Measurements from ENCODE around the gene C17orf107. TPM values are rescaled to one million over a fixed set of nuclear protein-coding genes. Genes with fewer than 3 reads are reported as not detected.

C17orf107 gene
- total RNA-seq, 4 donors from 2014 or later, result 0.27 to 2.7 (median 0.92) TPM

DNA sequence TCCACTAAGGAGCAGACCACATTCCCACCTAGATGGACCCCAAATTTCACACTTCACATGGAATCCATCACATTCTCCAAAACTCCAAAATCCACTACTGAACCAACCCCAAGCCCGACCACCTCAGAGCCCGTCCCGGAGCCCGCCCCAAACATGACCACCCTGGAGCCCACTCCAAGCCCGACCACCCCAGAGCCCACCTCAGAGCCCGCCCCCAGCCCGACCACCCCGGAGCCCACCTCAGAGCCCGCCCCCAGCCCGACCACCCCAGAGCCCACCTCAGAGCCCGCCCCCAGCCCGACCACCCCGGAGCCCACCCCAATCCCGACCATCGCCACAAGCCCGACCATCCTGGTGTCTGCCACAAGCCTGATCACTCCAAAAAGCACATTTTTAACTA lies 34.3 kb downstream of the C17orf107 start:
- peaks cover 8 to 25% (median 12%) of the 10 kb centered on the region in 3 donors for H3K4me1 ChIP-seq
- intact Hi-C loops (cut with DNase I), result no loop called here
- 67 to 75% methylated on average over 1 to 8 of the region's 16 CpGs for WGBS, 2 donors
- no peak overlapping the region for H3K4me3 ChIP-seq
- no peaks in the 10 kb centered on the region for H3K9me3 ChIP-seq
- DNase-seq, result no peak
- TF ChIP-seq, protein P1, sequence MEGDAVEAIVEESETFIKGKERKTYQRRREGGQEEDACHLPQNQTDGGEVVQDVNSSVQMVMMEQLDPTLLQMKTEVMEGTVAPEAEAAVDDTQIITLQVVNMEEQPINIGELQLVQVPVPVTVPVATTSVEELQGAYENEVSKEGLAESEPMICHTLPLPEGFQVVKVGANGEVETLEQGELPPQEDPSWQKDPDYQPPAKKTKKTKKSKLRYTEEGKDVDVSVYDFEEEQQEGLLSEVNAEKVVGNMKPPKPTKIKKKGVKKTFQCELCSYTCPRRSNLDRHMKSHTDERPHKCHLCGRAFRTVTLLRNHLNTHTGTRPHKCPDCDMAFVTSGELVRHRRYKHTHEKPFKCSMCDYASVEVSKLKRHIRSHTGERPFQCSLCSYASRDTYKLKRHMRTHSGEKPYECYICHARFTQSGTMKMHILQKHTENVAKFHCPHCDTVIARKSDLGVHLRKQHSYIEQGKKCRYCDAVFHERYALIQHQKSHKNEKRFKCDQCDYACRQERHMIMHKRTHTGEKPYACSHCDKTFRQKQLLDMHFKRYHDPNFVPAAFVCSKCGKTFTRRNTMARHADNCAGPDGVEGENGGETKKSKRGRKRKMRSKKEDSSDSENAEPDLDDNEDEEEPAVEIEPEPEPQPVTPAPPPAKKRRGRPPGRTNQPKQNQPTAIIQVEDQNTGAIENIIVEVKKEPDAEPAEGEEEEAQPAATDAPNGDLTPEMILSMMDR (IDR thresholded peaks at IDR 0.05), result no peak
- TF ChIP-seq POLR2A (IDR thresholded peaks at IDR 0.05), result no peak
- H3K27ac ChIP-seq, result no peak overlapping the region
- no peaks in the 10 kb centered on the region for H3K27me3 ChIP-seq
- H3K36me3 ChIP-seq, result peaks cover 9 to 32% (median 13%) of the 10 kb centered on the region in 3 donors

DNA sequence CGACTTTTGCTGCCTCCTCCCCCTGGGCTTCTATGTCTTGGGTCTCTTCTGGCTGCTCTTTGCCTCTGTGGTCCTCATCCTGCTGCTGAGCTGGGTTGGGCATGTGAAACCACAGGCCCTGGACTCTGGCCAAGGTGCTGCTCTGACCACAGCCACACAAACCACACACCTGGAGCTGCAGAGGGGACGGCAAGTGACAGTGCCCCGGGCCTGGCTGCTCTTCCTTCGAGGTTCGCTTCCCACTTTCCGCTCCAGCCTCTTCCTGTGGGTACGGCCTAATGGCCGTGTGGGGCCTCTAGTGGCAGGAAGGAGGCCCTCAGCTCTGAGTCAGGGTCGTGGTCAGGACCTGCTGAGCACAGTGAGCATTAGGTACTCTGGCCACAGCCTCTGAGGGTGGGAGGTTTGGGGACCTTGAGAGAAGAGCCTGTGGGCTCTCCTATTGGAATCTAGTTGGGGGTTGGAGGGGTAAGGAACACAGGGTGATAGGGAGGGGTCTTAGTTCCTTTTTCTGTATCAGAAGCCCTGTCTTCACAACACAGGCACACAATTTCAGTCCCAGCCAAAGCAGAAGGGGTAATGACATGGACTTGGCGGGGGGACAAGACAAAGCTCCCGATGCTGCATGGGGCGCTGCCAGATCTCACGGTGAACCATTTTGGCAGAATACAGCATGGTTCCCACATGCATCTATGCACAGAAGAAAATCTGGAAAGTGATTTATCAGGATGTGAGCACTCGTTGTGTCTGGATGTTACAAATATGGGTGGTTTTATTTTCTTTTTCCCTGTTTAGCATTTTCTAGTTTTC lies 35.0 kb downstream of the C17orf107 start:
- H3K27ac ChIP-seq, result peak overlapping the region in 1 of 4 donors; percentile 16
- WGBS, 2 donors, result 34 to 50% methylated on average over 6 to 10 of the region's 14 CpGs
- peaks cover 9 to 32% (median 13%) of the 10 kb centered on the region in 3 donors for H3K36me3 ChIP-seq
- DNase-seq, result no peak
- intact Hi-C loops (cut with DNase I), result no loop called here
- no peak overlapping the region for H3K4me3 ChIP-seq
- no peak for TF ChIP-seq POLR2A (IDR thresholded peaks at IDR 0.05)
- TF ChIP-seq, protein P1 (IDR thresholded peaks at IDR 0.05), result peak in 1 of 6 experiments; percentile 7
- H3K27me3 ChIP-seq, result no peaks in the 10 kb centered on the region
- H3K4me1 ChIP-seq, result peaks cover 15 to 32% (median 19%) of the 10 kb centered on the region in 3 donors
- H3K9me3 ChIP-seq, result no peaks in the 10 kb centered on the region

DNA sequence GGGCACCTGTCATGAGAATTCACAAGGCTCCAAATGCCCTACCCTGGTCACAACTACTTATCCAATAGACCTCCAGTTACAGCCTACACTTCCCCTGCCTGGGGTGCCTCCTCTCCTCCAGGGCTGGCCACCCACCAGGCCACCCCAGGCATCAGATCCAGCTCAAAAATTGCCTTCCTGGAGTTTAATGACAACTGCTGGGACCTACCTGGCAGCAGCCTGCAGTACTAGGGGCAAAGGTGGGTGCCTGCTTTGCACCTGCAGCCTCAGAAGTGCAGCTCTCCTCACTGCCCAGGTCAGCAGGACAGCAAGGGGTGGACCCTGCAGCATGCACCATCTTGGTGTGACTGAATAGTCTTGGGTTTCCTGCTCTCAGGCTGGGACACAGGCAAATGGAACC lies 36.3 kb downstream of the C17orf107 start:
- H3K27ac ChIP-seq, result no peak overlapping the region
- H3K36me3 ChIP-seq, result peaks cover 9 to 32% (median 13%) of the 10 kb centered on the region in 3 donors
- no peaks in the 10 kb centered on the region for H3K27me3 ChIP-seq
- no peak overlapping the region for H3K4me3 ChIP-seq
- TF ChIP-seq POLR2A (IDR thresholded peaks at IDR 0.05), result no peak
- TF ChIP-seq, protein P1 (IDR thresholded peaks at IDR 0.05), result no peak
- H3K9me3 ChIP-seq, result no peaks in the 10 kb centered on the region
- no peak for DNase-seq
- intact Hi-C loops (cut with DNase I), result no loop called here
- H3K4me1 ChIP-seq, result peaks cover 18 to 34% (median 19%) of the 10 kb centered on the region in 3 donors

DNA sequence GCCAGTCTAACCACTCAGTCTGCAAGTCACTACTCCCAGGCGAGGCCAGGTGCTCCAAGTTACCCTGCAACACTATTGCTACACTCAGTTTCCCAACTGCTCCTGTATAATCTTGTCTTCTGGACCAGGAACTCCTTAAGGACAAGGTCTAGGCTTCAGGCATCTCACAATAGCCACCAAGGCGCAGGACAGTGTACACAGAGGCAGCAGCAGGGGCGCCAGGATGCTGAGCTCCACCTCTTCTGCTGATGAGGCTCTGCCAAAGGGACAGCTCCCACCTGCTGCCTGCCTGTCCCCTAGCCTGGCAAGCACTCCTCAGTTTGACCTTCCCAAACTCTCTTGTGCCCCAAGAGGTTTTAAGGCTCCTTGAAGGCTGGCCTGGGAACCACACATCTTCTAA lies 37.1 kb downstream of the C17orf107 start:
- DNase-seq, result no peak
- H3K9me3 ChIP-seq, result no peaks in the 10 kb centered on the region
- 79 to 100% methylated on average over 1 to 2 of the region's 3 CpGs for WGBS, 2 donors
- H3K27me3 ChIP-seq, result no peaks in the 10 kb centered on the region
- H3K36me3 ChIP-seq, result peaks cover 9 to 32% (median 13%) of the 10 kb centered on the region in 3 donors
- TF ChIP-seq POLR2A (IDR thresholded peaks at IDR 0.05), result no peak
- no peak overlapping the region for H3K4me3 ChIP-seq
- peaks cover 25 to 42% (median 25%) of the 10 kb centered on the region in 3 donors for H3K4me1 ChIP-seq
- H3K27ac ChIP-seq, result no peak overlapping the region
- intact Hi-C loops (cut with DNase I), result no loop called here

DNA sequence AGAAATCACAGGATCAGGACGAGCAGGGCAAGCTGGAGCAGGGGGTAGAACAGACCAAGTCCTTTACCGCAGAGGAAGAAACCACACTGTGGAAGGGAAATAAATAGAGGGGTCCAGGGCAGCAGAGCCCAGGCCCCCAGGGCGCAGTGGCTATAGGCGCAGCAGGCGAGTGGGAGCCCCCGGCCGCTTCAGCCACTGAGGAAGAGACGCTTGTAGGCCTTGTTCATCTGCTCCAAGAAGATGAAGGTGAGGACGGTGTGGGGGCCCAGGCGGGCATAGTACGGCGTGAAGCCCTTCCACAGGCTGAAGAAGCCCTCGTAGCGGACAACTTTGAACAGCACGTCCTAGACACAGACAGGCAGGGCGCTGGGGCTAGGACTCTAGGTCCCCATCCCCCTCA lies 38.2 kb downstream of the C17orf107 start:
- Histone ChIP-seq H3K4me1 (peaks cover 30 to 53% (median 31%) of the 10 kb centered on the region in 3 donors), H3K4me3 (no peak overlapping the region), H3K36me3 (peaks cover 15 to 43% (median 15%) of the 10 kb centered on the region in 3 donors), H3K9me3 (no peaks in the 10 kb centered on the region), H3K27ac (no peak overlapping the region), H3K27me3 (no peaks in the 10 kb centered on the region)
- DNase-seq, result no peak
- WGBS, 2 donors, result 93% methylated on average over 14 to 16 of the region's 16 CpGs
- TF ChIP-seq, protein P1 (IDR thresholded peaks at IDR 0.05), result no peak
- TF ChIP-seq POLR2A (IDR thresholded peaks at IDR 0.05), result no peak
- intact Hi-C loops (cut with DNase I), result no loop called here

Data from esophagus squamous epithelium (tissue), 5 donors.